ENCODE results near the gene HACD2.

The HACD2 gene

GRCh38 chr3:123485551-123485950 is 99.3 kb downstream of the HACD2 start:
- no peak for DNase-seq

GRCh38 chr3:123483146-123483545 is 101.7 kb downstream of the HACD2 start:
- DNase-seq, result no peak

- DNase-seq, result peak in 33 of 56 donors; percentile 14 to 75 (median 33)
Observed at GRCh38 chr3:123481722-123482457, 103.0 kb downstream of the HACD2 start.

GRCh38 chr3:123481071-123481470 is 103.8 kb downstream of the HACD2 start:
- DNase-seq, result no peak

- no peak for DNase-seq
Observed at GRCh38 chr3:123480428-123480827, 104.4 kb downstream of the HACD2 start.

GRCh38 chr3:123479891-123480290 is 105.0 kb downstream of the HACD2 start:
- DNase-seq, result no peak

GRCh38 chr3:123478314-123478713 is 106.5 kb downstream of the HACD2 start:
- no peak for DNase-seq

- peak in 23 of 56 donors; percentile 6 to 74 (median 39) for DNase-seq
Observed at GRCh38 chr3:123476967-123477750, 107.7 kb downstream of the HACD2 start.

GRCh38 chr3:123475786-123476185 is 109.1 kb downstream of the HACD2 start:
- DNase-seq, result no peak

- no peak for DNase-seq
Observed at GRCh38 chr3:123471106-123471505, 113.7 kb downstream of the HACD2 start.

- DNase-seq, result peak in 3 of 56 donors; percentile 23 to 30 (median 23)
Observed at GRCh38 chr3:123469323-123469995, 115.4 kb downstream of the HACD2 start.

- no peak for DNase-seq
Observed at GRCh38 chr3:123467046-123467445, 117.8 kb downstream of the HACD2 start.

GRCh38 chr3:123464211-123464610 is 120.6 kb downstream of the HACD2 start:
- no peak for DNase-seq

- no peak for DNase-seq
Observed at GRCh38 chr3:123459862-123460261, 125.0 kb downstream of the HACD2 start.

GRCh38 chr3:123458255-123458654 is 126.6 kb downstream of the HACD2 start:
- no peak for DNase-seq

- DNase-seq, result no peak
Observed at GRCh38 chr3:123457841-123458240, 127.0 kb downstream of the HACD2 start.

GRCh38 chr3:123453675-123454074 is 131.2 kb downstream of the HACD2 start:
- no peak for DNase-seq

- DNase-seq, result no peak
Observed at GRCh38 chr3:123451186-123451585, 133.7 kb downstream of the HACD2 start.

- DNase-seq, result peak in 44 of 56 donors; percentile 35 to 84 (median 66)
Observed at GRCh38 chr3:123449997-123450604, 134.8 kb downstream of the HACD2 start.

- peak in 34 of 56 donors; percentile 45 to 85 (median 67) for DNase-seq
Observed at GRCh38 chr3:123449102-123449996, 135.5 kb downstream of the HACD2 start.
